Smooth muscle cell of bladder (primary cell): Measurements from ENCODE around the gene ENC1. TPM values are rescaled to one million over a fixed set of nuclear protein-coding genes. Genes with fewer than 3 reads are reported as not detected.

Source experiments
- total RNA-seq: library from RNA; depleted of rRNA; stranded (reverse); fragments of >200 nt; gene quantifications from 2 replicates; pipeline ENCODE4 v1.2.3, GENCODE V29; 2014

Gene ENC1, protein sequence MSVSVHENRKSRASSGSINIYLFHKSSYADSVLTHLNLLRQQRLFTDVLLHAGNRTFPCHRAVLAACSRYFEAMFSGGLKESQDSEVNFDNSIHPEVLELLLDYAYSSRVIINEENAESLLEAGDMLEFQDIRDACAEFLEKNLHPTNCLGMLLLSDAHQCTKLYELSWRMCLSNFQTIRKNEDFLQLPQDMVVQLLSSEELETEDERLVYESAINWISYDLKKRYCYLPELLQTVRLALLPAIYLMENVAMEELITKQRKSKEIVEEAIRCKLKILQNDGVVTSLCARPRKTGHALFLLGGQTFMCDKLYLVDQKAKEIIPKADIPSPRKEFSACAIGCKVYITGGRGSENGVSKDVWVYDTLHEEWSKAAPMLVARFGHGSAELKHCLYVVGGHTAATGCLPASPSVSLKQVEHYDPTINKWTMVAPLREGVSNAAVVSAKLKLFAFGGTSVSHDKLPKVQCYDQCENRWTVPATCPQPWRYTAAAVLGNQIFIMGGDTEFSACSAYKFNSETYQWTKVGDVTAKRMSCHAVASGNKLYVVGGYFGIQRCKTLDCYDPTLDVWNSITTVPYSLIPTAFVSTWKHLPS
- 17.6 and 41.0 TPM in 2 replicates for total RNA-seq

GRCh38 chr5:74640450-74640953 is at the start of gene ENC1:
Gene ENC1, minus strand, starts transcription at chr5:74640728. Its CDS starts 4,243 bp downstream, at chr5:74636485.

GRCh38 chr5:74684900-74685851 is 44.6 kb upstream of the ENC1 start, which contains the start of gene HEXB:
Gene HEXB, plus strand, starts transcription at chr5:74685233. Its CDS starts 28 bp downstream, at chr5:74685261.

Other genes starting within 250 kb of the ENC1 start
- 335 and 371 TPM in 2 replicates for gene HEXB, start 44.5 kb upstream of the ENC1 start, total RNA-seq
- gene GFM2, start 126.4 kb upstream of the ENC1 start, total RNA-seq: 30.7 and 36.0 TPM in 2 replicates
- gene NSA2, start 126.5 kb upstream of the ENC1 start, total RNA-seq: 102 and 170 TPM in 2 replicates
- under 0.01 and 0.09 TPM in 2 replicates for gene FAM169A, start 225.7 kb upstream of the ENC1 start, total RNA-seq